Fibroblast of lung (primary cell): ENCODE data around the gene TMEM190. TPM values are rescaled to one million over a fixed set of nuclear protein-coding genes. Genes with fewer than 3 reads are reported as not detected.
A peak's percentile ranks its signal among the peaks of the same experiment; 100 is the strongest.

Experiments
- DNase-seq, 2 donors: peaks; one replicate each; pipeline versions ENCODE4 v3.0.0 to v3.0.0-alpha.2; 2010; ENCODE audit warnings: low read depth in 2 of 2
- H2AFZ ChIP-seq: 2 replicates; pipeline ENCODE4 v1.5.1; 2012; ENCODE audit warnings: low read length, control low read depth, inconsistent platforms
- H3K27ac ChIP-seq: 2 replicates; pipeline ENCODE4 v1.5.1; 2011; ENCODE audit warnings: low read length, control low read depth; ENCODE audit not compliant: insufficient read depth
- H3K27me3 ChIP-seq: 2 replicates; pipeline ENCODE4 v1.5.1; 2011; ENCODE audit warnings: mild to moderate bottlenecking, low read length; ENCODE audit not compliant: control insufficient read depth, insufficient read depth
- H3K36me3 ChIP-seq: 2 replicates; pipeline ENCODE4 v1.5.1; 2011; ENCODE audit warnings: low read length; ENCODE audit not compliant: control insufficient read depth, insufficient read depth
- H3K4me1 ChIP-seq: 2 replicates; pipeline ENCODE4 v1.5.1; 2011; ENCODE audit warnings: low read length; ENCODE audit not compliant: control insufficient read depth, insufficient read depth; ENCODE audit errors: extremely low read depth
- H3K4me2 ChIP-seq: 2 replicates; pipeline ENCODE4 v1.5.1; 2011; ENCODE audit warnings: low read length, control low read depth; ENCODE audit not compliant: insufficient read depth; ENCODE audit errors: extremely low read depth
- H3K4me3 ChIP-seq, 4 experiments: fragments of 200-600 bp in 1 of 4; sonication (generic) in 1 of 4; replicated peaks in 1 of 4; 2 replicates each; pipeline ENCODE4 v1.5.1; 2011 to 2016; ENCODE audit warnings: low read length in 4 of 4, low read depth in 3 of 4, mild to moderate bottlenecking in 3 of 4, control low read depth in 2 of 4, inconsistent platforms in 1 of 4, mixed read lengths in 1 of 4; ENCODE audit not compliant: insufficient read depth in 1 of 4; ENCODE audit errors: control extremely low read depth in 1 of 4
- H3K79me2 ChIP-seq: 2 replicates; pipeline ENCODE4 v1.5.1; 2012; ENCODE audit warnings: mild to moderate bottlenecking, low read length, inconsistent platforms; ENCODE audit not compliant: control insufficient read depth, insufficient read depth
- H3K9ac ChIP-seq: 2 replicates; pipeline ENCODE4 v1.5.1; 2011; ENCODE audit warnings: mild to moderate bottlenecking, low read length, control low read depth; ENCODE audit not compliant: insufficient read depth
- H3K9me3 ChIP-seq: 2 replicates; pipeline ENCODE4 v1.5.1; 2012; ENCODE audit warnings: low read depth, low read length; ENCODE audit not compliant: control insufficient read depth, insufficient read depth
- H4K20me1 ChIP-seq: 2 replicates; pipeline ENCODE4 v1.5.1; 2011; ENCODE audit warnings: low read length; ENCODE audit not compliant: control insufficient read depth, insufficient read depth; ENCODE audit errors: extremely low read depth
- EZH2 ChIP-seq: IDR thresholded peaks from 2 replicates; pipeline ENCODE4 v1.5.1; 2012; ENCODE audit warnings: low read length, control low read depth, mild to moderate bottlenecking; ENCODE audit errors: missing control alignments
- polyA plus RNA-seq, 2 donors: library from polyadenylated mRNA; depleted of rRNA in 1 of 2; stranded (reverse) in 1 of 2; unstranded in 1 of 2; fragments of >200 nt; gene quantifications; 2 replicates each; pipeline ENCODE4 v1.2.1, GENCODE V29; 2011 to 2012; ENCODE audit warnings: missing spikeins in 1 of 2
- total RNA-seq: library from RNA; depleted of rRNA; stranded (reverse); fragments of >200 nt; gene quantifications from 2 replicates; pipeline ENCODE4 v1.2.1, GENCODE V29; 2014
- TF ChIP-seq, protein P1 (sequence below), 2 donors: IDR thresholded peaks in 1 of 2; conservative IDR thresholded peaks in 1 of 2; 1 replicate in 1 of 2; 2 replicates in 1 of 2; pipeline ENCODE4 v1.5.1; 2011 to 2012; ENCODE audit warnings: low read length in 2 of 2, control low read depth in 1 of 2, inconsistent platforms in 1 of 2, low read depth in 1 of 2, mild to moderate bottlenecking in 1 of 2

Gene TMEM190
- total and polyA plus RNA-seq, 2 donors (not counting 1 experiment from before 2014, with no cell fraction given): 0.14 TPM; not detected in 1

GRCh38 chr19:55389386-55390317 lies 13.0 kb downstream of the TMEM190 start:
- Histone ChIP-seq H3K27ac (peak overlapping the region; percentile 28), H3K9ac (no peak overlapping the region), H3K4me1 (peaks cover 21% of the 10 kb centered on the region), H4K20me1 (peaks cover 3% of the 10 kb centered on the region), H3K4me2 (peak overlapping the region; percentile 44), H2AFZ (no peak overlapping the region), H3K27me3 (no peaks in the 10 kb centered on the region), H3K36me3 (peaks cover 29% of the 10 kb centered on the region), H3K79me2 (peaks cover 46% of the 10 kb centered on the region), H3K4me3 (no peak overlapping the region), H3K9me3 (no peaks in the 10 kb centered on the region)
- TF ChIP-seq, protein P1, sequence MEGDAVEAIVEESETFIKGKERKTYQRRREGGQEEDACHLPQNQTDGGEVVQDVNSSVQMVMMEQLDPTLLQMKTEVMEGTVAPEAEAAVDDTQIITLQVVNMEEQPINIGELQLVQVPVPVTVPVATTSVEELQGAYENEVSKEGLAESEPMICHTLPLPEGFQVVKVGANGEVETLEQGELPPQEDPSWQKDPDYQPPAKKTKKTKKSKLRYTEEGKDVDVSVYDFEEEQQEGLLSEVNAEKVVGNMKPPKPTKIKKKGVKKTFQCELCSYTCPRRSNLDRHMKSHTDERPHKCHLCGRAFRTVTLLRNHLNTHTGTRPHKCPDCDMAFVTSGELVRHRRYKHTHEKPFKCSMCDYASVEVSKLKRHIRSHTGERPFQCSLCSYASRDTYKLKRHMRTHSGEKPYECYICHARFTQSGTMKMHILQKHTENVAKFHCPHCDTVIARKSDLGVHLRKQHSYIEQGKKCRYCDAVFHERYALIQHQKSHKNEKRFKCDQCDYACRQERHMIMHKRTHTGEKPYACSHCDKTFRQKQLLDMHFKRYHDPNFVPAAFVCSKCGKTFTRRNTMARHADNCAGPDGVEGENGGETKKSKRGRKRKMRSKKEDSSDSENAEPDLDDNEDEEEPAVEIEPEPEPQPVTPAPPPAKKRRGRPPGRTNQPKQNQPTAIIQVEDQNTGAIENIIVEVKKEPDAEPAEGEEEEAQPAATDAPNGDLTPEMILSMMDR (conservative IDR thresholded peaks at IDR 0.05 in 1 of 2, IDR thresholded peaks at IDR 0.05 in 1 of 2; ENCODE audit: low read depth in 1 of 2, low read length in 2 of 2): no peak
- no peak for TF ChIP-seq EZH2
- DNase-seq: no peak

DNA sequence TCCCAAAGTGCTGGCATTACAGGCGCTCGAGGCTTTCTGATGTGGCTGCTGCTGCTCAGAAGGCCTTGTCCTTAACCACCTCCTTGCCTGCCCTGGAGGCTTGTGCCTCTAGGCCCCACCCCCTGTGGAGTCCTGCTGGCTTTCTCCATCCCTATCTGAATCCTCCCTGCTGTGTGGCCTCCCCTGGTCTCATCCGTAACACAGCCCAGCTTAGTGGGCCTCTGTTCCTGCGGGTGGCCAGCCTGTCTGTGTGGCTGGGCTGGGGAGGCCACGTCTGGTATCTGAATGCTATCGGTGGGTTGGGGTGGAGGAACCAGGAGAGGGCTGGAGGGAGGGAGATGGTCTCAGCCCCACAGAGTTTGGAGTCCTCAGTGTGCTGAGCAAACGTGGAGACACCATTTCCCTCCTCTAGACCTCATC lies 13.8 kb downstream of the TMEM190 start:
- peaks cover 3% of the 10 kb centered on the region for H4K20me1 ChIP-seq
- H3K4me2 ChIP-seq: no peak overlapping the region
- H3K27me3 ChIP-seq: no peaks in the 10 kb centered on the region
- TF ChIP-seq, protein P1 (conservative IDR thresholded peaks at IDR 0.05 in 1 of 2, IDR thresholded peaks at IDR 0.05 in 1 of 2; ENCODE audit: low read depth in 1 of 2, low read length in 2 of 2): no peak
- no peak for TF ChIP-seq EZH2
- no peak overlapping the region for H3K27ac ChIP-seq
- peaks cover 46% of the 10 kb centered on the region for H3K79me2 ChIP-seq
- DNase-seq: no peak
- no peaks in the 10 kb centered on the region for H3K9me3 ChIP-seq
- H3K4me3 ChIP-seq: no peak overlapping the region
- no peak overlapping the region for H2AFZ ChIP-seq
- peaks cover 29% of the 10 kb centered on the region for H3K36me3 ChIP-seq
- H3K4me1 ChIP-seq: peaks cover 18% of the 10 kb centered on the region
- H3K9ac ChIP-seq: no peak overlapping the region

GRCh38 chr19:55391191-55391670 lies 14.6 kb downstream of the TMEM190 start:
- Histone ChIP-seq H2AFZ (no peak overlapping the region), H3K27ac (no peak overlapping the region), H3K36me3 (peaks cover 29% of the 10 kb centered on the region), H3K4me1 (peaks cover 18% of the 10 kb centered on the region), H3K27me3 (no peaks in the 10 kb centered on the region), H3K79me2 (peaks cover 41% of the 10 kb centered on the region), H3K4me2 (no peak overlapping the region), H3K9ac (no peak overlapping the region), H3K4me3 (no peak overlapping the region), H4K20me1 (peaks cover 3% of the 10 kb centered on the region), H3K9me3 (no peaks in the 10 kb centered on the region)
- no peak for TF ChIP-seq EZH2
- TF ChIP-seq, protein P1 (conservative IDR thresholded peaks at IDR 0.05 in 1 of 2, IDR thresholded peaks at IDR 0.05 in 1 of 2; ENCODE audit: low read depth in 1 of 2, low read length in 2 of 2): no peak
- no peak for DNase-seq
